Esophagus squamous epithelium (tissue), 4 donors: Measurements from ENCODE around the gene TMEM81.

Experiments used
- POLR2A ChIP-seq, 4 donors: fragments of 450-650 bp; IDR thresholded peaks; one replicate each; pipeline ENCODE4 v1.6.1; 2017; ENCODE audit warnings: antibody characterized with exemption in 4 of 4, mild to moderate bottlenecking in 4 of 4, moderate library complexity in 3 of 4
- TF ChIP-seq, protein P1 (sequence below), 6 experiments: fragments of 450-650 bp in 4 of 6; fragments of 200-600 bp in 2 of 6; sonication (generic) in 2 of 6; IDR thresholded peaks; one replicate each; pipeline ENCODE4 v1.5.1; 2016 to 2019; ENCODE audit warnings: antibody characterized with exemption in 6 of 6, mild to moderate bottlenecking in 4 of 6, moderate library complexity in 4 of 6

DNA sequence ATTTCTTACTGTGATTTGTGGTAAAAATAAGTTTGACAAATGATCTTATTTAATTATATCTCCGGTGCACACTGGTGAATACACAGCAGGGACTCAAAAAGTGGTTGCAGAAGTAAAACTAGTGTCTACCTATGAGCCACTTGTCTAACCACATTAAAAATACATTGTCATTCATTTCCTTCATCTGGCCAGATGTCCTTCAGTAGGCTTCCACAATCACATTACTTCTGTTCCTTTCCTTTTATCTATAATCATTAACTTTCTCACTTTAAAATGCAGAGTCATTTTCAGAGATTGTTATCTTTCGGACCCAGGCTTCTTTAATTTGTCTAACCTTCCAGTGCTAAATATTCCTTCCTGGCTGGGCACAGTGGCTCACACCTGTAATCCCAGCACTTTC lies 34.5 kb upstream of the TMEM81 start:
- TF ChIP-seq, protein P1, sequence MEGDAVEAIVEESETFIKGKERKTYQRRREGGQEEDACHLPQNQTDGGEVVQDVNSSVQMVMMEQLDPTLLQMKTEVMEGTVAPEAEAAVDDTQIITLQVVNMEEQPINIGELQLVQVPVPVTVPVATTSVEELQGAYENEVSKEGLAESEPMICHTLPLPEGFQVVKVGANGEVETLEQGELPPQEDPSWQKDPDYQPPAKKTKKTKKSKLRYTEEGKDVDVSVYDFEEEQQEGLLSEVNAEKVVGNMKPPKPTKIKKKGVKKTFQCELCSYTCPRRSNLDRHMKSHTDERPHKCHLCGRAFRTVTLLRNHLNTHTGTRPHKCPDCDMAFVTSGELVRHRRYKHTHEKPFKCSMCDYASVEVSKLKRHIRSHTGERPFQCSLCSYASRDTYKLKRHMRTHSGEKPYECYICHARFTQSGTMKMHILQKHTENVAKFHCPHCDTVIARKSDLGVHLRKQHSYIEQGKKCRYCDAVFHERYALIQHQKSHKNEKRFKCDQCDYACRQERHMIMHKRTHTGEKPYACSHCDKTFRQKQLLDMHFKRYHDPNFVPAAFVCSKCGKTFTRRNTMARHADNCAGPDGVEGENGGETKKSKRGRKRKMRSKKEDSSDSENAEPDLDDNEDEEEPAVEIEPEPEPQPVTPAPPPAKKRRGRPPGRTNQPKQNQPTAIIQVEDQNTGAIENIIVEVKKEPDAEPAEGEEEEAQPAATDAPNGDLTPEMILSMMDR (IDR thresholded peaks at IDR 0.05) = no peak
- no peak for TF ChIP-seq POLR2A (IDR thresholded peaks at IDR 0.05)
